Effector memory CD4-positive, alpha-beta T cell (primary cell): ENCODE data around the gene TCF20.

Experiments used
- DNase-seq, 3 donors: peaks; one replicate each; pipeline ENCODE4 v3.0.0-alpha.2; 2020
- H3K27ac ChIP-seq: 2 replicates; pipeline ENCODE4 v1.7.0; 2013; ENCODE audit warnings: mild to moderate bottlenecking, low read length, moderate library complexity; ENCODE audit not compliant: insufficient read depth, poor library complexity, severe bottlenecking
- H3K27me3 ChIP-seq: replicated peaks from 2 replicates; pipeline ENCODE4 v1.7.0; 2013; ENCODE audit warnings: mild to moderate bottlenecking, low read length; ENCODE audit not compliant: insufficient read depth, control insufficient read depth, poor library complexity, severe bottlenecking
- H3K36me3 ChIP-seq: 2 replicates; pipeline ENCODE4 v1.7.0; 2013; ENCODE audit warnings: mild to moderate bottlenecking, low read length, moderate library complexity; ENCODE audit not compliant: control insufficient read depth, insufficient read depth
- H3K4me1 ChIP-seq: 2 replicates; pipeline ENCODE4 v1.7.0; 2013; ENCODE audit warnings: low read length, mild to moderate bottlenecking; ENCODE audit not compliant: control insufficient read depth, insufficient read depth, poor library complexity, severe bottlenecking
- H3K4me3 ChIP-seq: 2 replicates; pipeline ENCODE4 v1.7.0; 2013; ENCODE audit warnings: low read length, low read depth, mild to moderate bottlenecking; ENCODE audit not compliant: insufficient read depth, poor library complexity, severe bottlenecking
- H3K9me3 ChIP-seq: 2 replicates; pipeline ENCODE4 v1.7.0; 2013; ENCODE audit warnings: mild to moderate bottlenecking, low read length, moderate library complexity; ENCODE audit not compliant: control insufficient read depth

The TCF20 gene

DNA sequence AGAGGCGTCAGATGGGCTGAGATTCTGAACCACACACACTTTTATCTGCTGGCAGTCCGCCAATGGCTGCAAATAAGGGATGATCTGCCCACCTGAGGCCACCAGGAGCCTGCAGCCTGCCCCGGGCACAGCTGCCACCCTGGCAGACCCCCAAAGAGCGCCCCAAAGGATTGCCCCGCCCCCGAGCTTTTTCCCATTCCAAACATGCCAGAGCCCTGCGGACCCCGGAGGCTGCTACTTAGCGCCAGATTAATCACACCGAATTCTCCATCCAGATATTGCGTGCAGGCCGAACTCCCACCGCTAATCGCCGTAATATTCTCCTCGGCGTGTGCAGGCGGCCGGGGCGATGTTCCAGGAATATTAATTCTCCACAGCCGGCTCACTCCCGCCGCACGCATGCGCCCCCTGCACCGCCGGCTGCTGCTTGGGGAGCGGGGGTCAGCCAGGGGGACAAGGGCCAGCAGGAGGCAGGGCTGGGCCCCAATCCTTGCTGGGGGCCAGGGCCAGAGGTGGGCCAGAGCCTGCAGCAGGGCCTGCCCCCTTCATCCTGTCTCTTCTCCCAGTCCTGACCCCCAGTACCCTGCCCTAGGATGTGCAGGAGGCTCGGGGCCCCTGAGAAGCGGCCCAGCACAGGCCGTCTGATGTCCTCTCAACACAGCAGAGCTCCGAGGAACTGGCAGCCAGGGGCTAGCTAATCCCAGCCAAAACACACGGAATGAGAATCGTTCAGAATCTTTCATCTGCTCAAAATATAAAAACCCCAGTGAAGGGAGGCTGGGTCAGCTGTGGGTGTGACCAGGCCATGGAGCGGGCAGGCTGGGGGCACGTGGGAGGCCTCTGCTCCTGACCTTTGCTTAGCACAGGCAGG lies 19.5 kb upstream of the TCF20 start:
- DNase-seq: no peak
- H3K4me1 ChIP-seq: peaks cover 34% of the 10 kb centered on the region
- H3K4me3 ChIP-seq: no peak overlapping the region
- no peaks in the 10 kb centered on the region for H3K27me3 ChIP-seq
- no peaks in the 10 kb centered on the region for H3K9me3 ChIP-seq
- no peak overlapping the region for H3K27ac ChIP-seq
- no peaks in the 10 kb centered on the region for H3K36me3 ChIP-seq

DNA sequence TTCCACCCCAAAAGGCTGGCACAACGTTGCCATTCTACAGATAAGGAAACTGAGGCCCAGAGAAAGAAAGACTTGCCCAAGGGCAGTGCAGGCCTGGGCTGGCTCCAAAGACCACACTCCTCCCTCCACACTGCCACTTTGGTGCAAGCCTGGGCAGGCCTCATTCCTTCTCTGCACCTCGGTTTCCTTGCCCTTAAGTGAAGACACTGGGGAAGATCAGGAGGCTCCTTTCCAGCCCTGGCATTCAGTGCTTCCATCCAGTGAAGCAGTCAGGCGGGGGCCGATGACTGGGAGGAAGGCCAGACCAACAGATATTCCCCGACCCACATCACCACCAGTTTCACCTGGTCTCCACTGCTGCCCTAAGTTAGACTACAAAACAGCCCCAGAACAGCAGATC lies 18.3 kb upstream of the TCF20 start:
- no peaks in the 10 kb centered on the region for H3K9me3 ChIP-seq
- H3K4me3 ChIP-seq: no peak overlapping the region
- H3K4me1 ChIP-seq: peaks cover 37% of the 10 kb centered on the region
- H3K36me3 ChIP-seq: no peaks in the 10 kb centered on the region
- H3K27ac ChIP-seq: no peak overlapping the region
- no peaks in the 10 kb centered on the region for H3K27me3 ChIP-seq
- DNase-seq: no peak

DNA sequence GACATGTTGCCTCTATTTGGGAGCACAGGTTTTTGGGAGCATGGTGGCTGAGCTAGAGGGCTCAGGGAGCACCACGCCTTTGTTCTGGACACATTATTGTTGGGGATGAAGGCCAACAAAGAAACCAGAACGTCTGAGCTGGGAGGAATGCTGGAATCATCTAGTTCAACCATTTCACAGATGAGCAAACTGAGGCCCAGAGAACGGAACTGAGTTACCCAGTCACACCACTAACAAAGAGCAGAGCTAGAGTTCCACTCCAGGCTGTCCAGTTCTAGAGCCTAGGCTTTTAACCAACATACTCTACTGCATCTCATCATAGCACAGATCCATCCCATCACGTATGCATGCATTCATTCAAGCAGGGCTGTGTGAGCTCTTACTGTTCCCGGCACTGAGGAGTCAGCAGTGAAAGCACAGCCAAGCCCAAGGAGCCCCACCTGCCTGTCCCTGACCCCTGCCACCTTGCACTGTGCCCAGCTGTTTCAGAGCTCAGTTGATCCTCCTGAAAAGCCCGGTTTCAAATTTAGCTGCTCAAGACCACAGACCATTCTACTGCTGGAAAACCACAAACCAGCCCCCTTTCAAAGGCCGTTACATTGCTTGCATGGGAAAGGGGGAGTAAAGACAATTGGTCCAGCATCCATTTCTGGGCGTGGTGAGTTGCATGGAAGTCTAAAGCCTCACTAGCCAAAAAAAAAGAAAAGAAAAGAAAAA lies 16.9 kb upstream of the TCF20 start:
- no peak for DNase-seq
- Histone ChIP-seq H3K4me1 (peaks cover 39% of the 10 kb centered on the region), H3K27ac (no peak overlapping the region), H3K36me3 (no peaks in the 10 kb centered on the region), H3K4me3 (no peak overlapping the region), H3K9me3 (no peaks in the 10 kb centered on the region), H3K27me3 (no peaks in the 10 kb centered on the region)

DNA sequence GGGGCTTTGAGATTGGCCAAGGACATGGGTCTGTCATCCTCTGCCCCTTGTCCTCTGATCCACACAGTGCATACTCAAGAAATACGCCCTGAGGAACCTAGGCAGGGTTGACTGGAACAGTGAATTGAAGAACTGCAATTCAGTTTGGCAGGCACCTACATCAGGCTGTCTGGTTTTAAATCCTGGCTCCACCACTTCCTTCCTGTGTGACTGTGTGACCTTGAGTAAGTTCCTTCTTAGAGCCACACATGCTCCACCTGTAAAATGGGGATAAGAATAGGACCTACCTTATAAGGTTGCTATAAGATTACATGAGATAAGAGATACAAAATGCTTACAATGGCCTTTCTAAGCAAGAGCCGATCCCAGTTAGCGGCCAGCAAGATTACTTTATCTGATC lies 15.8 kb upstream of the TCF20 start:
- Histone ChIP-seq H3K27me3 (no peaks in the 10 kb centered on the region), H3K4me1 (peaks cover 39% of the 10 kb centered on the region), H3K27ac (no peak overlapping the region), H3K9me3 (no peaks in the 10 kb centered on the region), H3K4me3 (no peak overlapping the region), H3K36me3 (no peaks in the 10 kb centered on the region)
- peak; percentile 24 to 41 (median 37) for DNase-seq

DNA sequence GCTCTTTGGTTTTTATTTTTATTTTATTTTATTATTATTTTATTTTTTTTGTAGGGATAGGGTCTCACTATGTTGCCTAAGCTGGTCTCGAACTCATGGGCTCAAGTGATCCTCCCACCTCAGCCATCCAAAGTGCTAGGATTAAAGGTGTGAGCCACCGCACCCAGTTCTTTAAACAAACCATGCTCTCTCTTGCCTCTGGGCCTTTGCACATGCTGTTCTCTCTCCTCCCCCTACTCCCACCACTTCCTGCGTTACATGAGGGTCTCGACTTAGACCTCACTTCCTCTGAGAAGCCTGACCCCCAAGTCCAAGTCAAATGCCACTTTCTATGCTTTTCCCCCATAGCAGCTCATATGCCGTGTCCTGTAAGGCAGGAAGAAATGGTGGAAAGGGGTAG lies 15.2 kb upstream of the TCF20 start:
- Histone ChIP-seq H3K36me3 (no peaks in the 10 kb centered on the region), H3K4me3 (no peak overlapping the region), H3K4me1 (peaks cover 39% of the 10 kb centered on the region), H3K27ac (peak overlapping the region; percentile 24), H3K27me3 (no peaks in the 10 kb centered on the region), H3K9me3 (no peaks in the 10 kb centered on the region)
- DNase-seq: no peak

DNA sequence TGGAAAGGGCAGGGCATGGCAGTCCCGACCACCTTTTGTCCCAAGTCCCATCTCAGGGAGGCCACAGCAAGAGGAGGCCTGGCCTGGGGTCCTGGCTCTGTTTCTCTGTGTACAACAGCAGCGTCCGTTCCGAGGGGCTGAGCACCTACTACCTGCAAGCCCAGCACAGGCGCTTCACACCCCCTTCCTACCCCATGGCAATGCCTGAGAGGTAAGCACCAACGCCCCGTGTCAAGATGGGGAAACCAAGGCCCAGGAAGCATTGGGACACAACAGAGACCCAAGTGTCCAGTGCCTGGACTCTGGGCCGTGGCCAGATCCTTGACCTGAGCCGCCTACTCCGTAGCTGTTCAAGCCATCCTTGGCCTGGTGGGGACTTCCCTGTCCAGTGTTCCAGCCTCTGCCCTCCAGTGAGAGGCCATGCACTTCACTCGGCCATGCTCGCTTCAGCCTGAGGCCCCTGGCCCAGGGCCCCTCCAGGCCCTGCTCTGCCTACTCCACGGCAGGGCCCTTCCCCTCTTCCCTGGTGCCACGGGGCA lies 14.3 kb upstream of the TCF20 start:
- H3K9me3 ChIP-seq: no peaks in the 10 kb centered on the region
- H3K27ac ChIP-seq: no peak overlapping the region
- no peak overlapping the region for H3K4me3 ChIP-seq
- no peak for DNase-seq
- H3K27me3 ChIP-seq: no peaks in the 10 kb centered on the region
- H3K36me3 ChIP-seq: no peaks in the 10 kb centered on the region
- H3K4me1 ChIP-seq: peaks cover 39% of the 10 kb centered on the region

DNA sequence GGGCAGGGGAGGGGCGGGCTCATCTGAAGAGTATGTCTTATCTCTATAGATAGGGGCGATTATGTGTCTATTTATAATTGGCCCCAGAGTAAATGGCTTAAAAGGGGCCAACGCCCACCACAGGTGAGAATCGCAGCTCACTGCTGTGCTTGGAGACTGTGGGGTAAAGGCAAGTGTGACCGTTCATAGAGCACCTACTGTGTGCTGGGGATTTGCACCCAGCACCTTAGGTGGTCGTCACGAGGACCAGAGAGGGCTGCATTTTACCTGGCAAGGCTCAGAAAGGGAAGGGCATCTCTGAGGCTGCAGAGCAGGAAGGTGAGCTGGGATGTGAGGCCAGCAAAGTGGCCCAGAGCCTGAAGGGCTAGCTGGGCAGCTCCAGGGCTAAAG lies 13.7 kb upstream of the TCF20 start:
- Histone ChIP-seq H3K36me3 (no peaks in the 10 kb centered on the region), H3K27ac (no peak overlapping the region), H3K4me3 (peak overlapping the region; percentile 47), H3K9me3 (no peaks in the 10 kb centered on the region), H3K4me1 (peaks cover 39% of the 10 kb centered on the region), H3K27me3 (no peaks in the 10 kb centered on the region)
- no peak for DNase-seq

DNA sequence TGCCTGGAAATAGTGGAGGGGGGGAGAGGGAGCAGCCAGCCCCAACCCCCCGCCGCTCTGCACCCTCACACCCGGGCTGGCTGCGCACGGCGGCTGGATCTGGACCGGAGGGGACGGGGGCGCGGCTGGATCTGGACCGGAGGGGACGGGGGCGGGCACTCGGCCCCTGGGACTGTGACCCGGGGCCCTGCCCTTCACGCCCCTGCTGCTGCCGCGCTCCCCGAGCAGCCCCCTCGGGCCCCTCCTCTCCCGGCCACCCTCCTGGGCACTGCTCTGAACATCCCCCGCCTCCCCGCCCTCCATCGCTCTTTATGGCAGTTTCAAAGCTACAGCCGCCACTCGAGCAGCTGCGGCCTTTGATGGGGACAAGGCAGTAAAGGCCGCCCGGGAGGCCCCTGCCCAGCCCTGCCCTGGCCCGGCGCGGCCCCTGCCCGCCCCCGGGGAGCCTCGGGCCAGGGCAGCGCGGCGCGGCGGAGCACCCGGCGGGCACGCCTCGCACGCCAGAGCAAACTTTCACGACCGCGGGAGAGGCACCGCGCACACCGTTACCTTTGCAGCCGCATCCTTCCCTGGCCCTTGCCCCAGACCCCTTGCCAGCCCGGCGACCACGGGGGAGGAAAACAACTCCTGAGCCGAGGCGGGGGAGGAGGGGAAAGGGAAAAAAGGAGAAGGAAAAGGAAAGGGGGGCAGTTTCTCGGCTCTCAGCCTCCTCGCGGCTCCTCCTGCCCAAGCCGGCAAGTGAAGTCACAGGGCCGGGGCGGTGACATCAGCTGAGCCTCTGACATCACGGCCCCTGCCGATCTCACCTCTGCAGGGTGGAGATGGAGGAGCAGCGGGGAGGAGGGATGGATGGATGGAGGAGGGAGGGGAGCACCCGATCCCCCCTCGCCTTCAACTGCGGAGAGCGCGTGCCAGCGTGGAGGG lies 13.1 kb upstream of the TCF20 start:
- peak in 1 of 3 donors; percentile 27 for DNase-seq
- peak overlapping the region; percentile 47 for H3K4me3 ChIP-seq

DNA sequence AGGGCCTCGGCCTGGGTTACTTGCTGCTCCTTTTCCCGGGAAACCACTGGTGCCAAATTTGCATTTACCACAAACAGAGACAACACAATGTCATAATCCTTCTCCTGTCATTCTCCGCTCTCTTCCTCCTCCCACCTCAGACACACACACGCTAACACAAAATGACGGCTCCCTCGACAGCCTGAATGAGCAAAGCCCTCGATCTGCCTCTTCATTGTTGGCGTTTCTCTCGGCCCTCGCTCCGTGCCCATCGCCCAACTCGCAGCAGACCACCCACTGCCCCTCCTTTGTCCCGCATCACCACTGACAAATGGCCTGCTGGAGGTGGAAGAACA lies 12.5 kb upstream of the TCF20 start:
- DNase-seq: no peak
- H3K9me3 ChIP-seq: no peaks in the 10 kb centered on the region
- H3K4me3 ChIP-seq: peak overlapping the region; percentile 47
- H3K27me3 ChIP-seq: no peaks in the 10 kb centered on the region
- no peak overlapping the region for H3K27ac ChIP-seq
- H3K4me1 ChIP-seq: peaks cover 39% of the 10 kb centered on the region
- H3K36me3 ChIP-seq: no peaks in the 10 kb centered on the region

More for the DNA sequence above, 13.1 kb upstream of the TCF20 start:
- Histone ChIP-seq H3K9me3 (no peaks in the 10 kb centered on the region), H3K36me3 (no peaks in the 10 kb centered on the region), H3K4me1 (peaks cover 39% of the 10 kb centered on the region), H3K27ac (no peak overlapping the region), H3K27me3 (no peaks in the 10 kb centered on the region)
